Heart left ventricle (tissue), 16 donors: ENCODE data around the gene DACT2. TPM values are rescaled to one million over a fixed set of nuclear protein-coding genes. Genes with fewer than 3 reads are reported as not detected.
A peak's percentile ranks its signal among the peaks of the same experiment; 100 is the strongest.

Experiments
- ATAC-seq, 4 donors: fragments of 200-7000 bp; cut with Tn5 transposase; one replicate each; pipeline ENCODE4 v1.9.1; 2020 to 2022; ENCODE audit warnings: moderate library complexity in 4 of 4, mild to moderate bottlenecking in 3 of 4, moderate number of reproducible peaks in 1 of 4
- DNase-seq, 5 donors: peaks; one replicate each; pipeline ENCODE4 v3.0.0-alpha.2; 2020
- H3K27ac ChIP-seq, 12 donors: fragments of 200-600 bp; sonication (generic) in 4 of 12; one replicate each; pipeline versions ENCODE4 v1.5.0 to v1.8.0; 2016 to 2022; ENCODE audit warnings: mild to moderate bottlenecking in 2 of 12
- H3K27me3 ChIP-seq, 9 donors: fragments of 200-600 bp; sonication (generic) in 2 of 9; one replicate each; pipeline versions ENCODE4 v1.5.1 to v1.8.0; 2016 to 2022; ENCODE audit warnings: mild to moderate bottlenecking in 3 of 9
- H3K36me3 ChIP-seq, 9 donors: fragments of 200-600 bp; sonication (generic) in 2 of 9; one replicate each; pipeline versions ENCODE4 v1.5.0 to v1.8.0; 2018 to 2022; ENCODE audit warnings: mild to moderate bottlenecking in 2 of 9
- H3K4me1 ChIP-seq, 12 donors: fragments of 200-600 bp; sonication (generic) in 4 of 12; one replicate each; pipeline versions ENCODE4 v1.5.0 to v1.8.0; 2016 to 2022; ENCODE audit warnings: mild to moderate bottlenecking in 3 of 12
- H3K4me3 ChIP-seq, 12 donors: fragments of 200-600 bp; sonication (generic) in 4 of 12; one replicate each; pipeline versions ENCODE4 v1.5.0 to v1.8.0; 2017 to 2022; ENCODE audit warnings: mild to moderate bottlenecking in 9 of 12, moderate library complexity in 4 of 12
- H3K9me3 ChIP-seq, 12 donors: fragments of 200-600 bp; sonication (generic) in 4 of 12; one replicate each; pipeline versions ENCODE4 v1.5.0 to v1.8.0; 2016 to 2022; ENCODE audit warnings: mild to moderate bottlenecking in 1 of 12
- POLR2A ChIP-seq, 2 donors: fragments of 450-650 bp; IDR thresholded peaks; one replicate each; pipeline ENCODE4 v1.6.1; 2017; ENCODE audit warnings: antibody characterized with exemption in 2 of 2, mild to moderate bottlenecking in 2 of 2, moderate library complexity in 2 of 2
- WGBS, 4 donors: extraction: QIAGEN DNeasy Blood & Tissue Kit in 2 of 4; methylation state at CpG; one replicate each; pipeline versions ENCODE4 v1.1.5 to v1.1.7; 2013 to 2018; 5-methylcytosine and 5-hydroxymethylcytosine counted together
- intact Hi-C, 10 donors: fragments of 100-400 bp; cut with DNase I; formaldehyde crosslinking; loops; one replicate each; pipeline versions ENCODE4 v1.11.1 to v1.14.2; 2022
- polyA plus RNA-seq, 2 donors: library from polyadenylated mRNA; stranded (reverse); fragments of 200-250 nt; gene quantifications; one replicate each; pipeline ENCODE4 v1.2.3, GENCODE V29; 2013
- total RNA-seq, 9 donors: library from RNA; depleted of rRNA in 2 of 9; stranded (reverse); fragments of >200 nt in 2 of 9; fragmentation: NEBNext Ultra II Directional in 3 of 9; extraction: Animal tissue kit (Norgen Biotek cat#: 25700) in 3 of 9; gene quantifications; one replicate each; pipeline versions ENCODE4 v1.1.0 to v1.2.4, GENCODE V29; 2016 to 2023
- TF ChIP-seq, protein P1 (sequence below), 12 donors: fragments of 200-600 bp; sonication (generic) in 4 of 12; IDR thresholded peaks; one replicate each; pipeline versions ENCODE4 v1.5.0 to v1.8.0; 2018 to 2022; ENCODE audit warnings: antibody characterized with exemption in 12 of 12, mild to moderate bottlenecking in 5 of 12
- donor health status: ischemic (EF 13 %, LVEDD 7.1; RV severe dilation, severe dysfunction).
- donor health status: healthy with polysubstance abuse.
- donor health status: DM: no; HTN: yes; CAD: no.
- donor health status: DM: no; HTN: no; CAD: no.
- donor health status: ischemic (EF 25% LVEDD 6.9; RV normal size, moderate dysfunction).
- donor health status: ischemic (EF 25% LVEDD 5.7; RV mildly dilated, moderate dysfunction).
- donor health status: healthy.
- donor health status: DM: yes; HTN: yes; CAD: no.
- donor health status: ischemic (EF 35%, LVEDD 5.7; RV mildly dilated, moderate dysfunction).
- donor health status: nonischemic (EF 11% LVEDD 7.7; RV severe dilation, severe dysfunction).
- donor health status: DM: yes; HTN: yes; CAD: no.
- donor health status: PGD.
- donor health status: ischemic (EF 29% LVEDD 5.4; RV normal size, mild dysfunction).
- donor health status: nonischemic (EF 23%, LVEDD 6.1; RV moderate dilation, normal function).

DACT2 gene
- total and polyA plus RNA-seq, 11 donors = 0.14 to 3.8 (median 0.30) TPM

GRCh38 chr6:168301648-168302398, 17.8 kb downstream of the DACT2 start:
- Histone ChIP-seq H3K27me3 (peaks cover 0 to 9% (median 0%) of the 10 kb centered on the region in 9 donors), H3K36me3 (no peaks in the 10 kb centered on the region), H3K27ac (no peak overlapping the region), H3K4me3 (no peak overlapping the region), H3K4me1 (no peaks in the 10 kb centered on the region), H3K9me3 (no peaks in the 10 kb centered on the region)
- TF ChIP-seq, protein P1, sequence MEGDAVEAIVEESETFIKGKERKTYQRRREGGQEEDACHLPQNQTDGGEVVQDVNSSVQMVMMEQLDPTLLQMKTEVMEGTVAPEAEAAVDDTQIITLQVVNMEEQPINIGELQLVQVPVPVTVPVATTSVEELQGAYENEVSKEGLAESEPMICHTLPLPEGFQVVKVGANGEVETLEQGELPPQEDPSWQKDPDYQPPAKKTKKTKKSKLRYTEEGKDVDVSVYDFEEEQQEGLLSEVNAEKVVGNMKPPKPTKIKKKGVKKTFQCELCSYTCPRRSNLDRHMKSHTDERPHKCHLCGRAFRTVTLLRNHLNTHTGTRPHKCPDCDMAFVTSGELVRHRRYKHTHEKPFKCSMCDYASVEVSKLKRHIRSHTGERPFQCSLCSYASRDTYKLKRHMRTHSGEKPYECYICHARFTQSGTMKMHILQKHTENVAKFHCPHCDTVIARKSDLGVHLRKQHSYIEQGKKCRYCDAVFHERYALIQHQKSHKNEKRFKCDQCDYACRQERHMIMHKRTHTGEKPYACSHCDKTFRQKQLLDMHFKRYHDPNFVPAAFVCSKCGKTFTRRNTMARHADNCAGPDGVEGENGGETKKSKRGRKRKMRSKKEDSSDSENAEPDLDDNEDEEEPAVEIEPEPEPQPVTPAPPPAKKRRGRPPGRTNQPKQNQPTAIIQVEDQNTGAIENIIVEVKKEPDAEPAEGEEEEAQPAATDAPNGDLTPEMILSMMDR (IDR thresholded peaks at IDR 0.05) = no peak
- TF ChIP-seq POLR2A (IDR thresholded peaks at IDR 0.05) = no peak
- no peak for ATAC-seq
- intact Hi-C loops = no loop called here
- DNase-seq = peak in 1 of 5 donors; percentile 1
- 57 to 67% (median 64%) methylated on average over 16 of the region's 16 CpGs for WGBS, 4 donors

GRCh38 chr6:168300975-168301647, 18.5 kb downstream of the DACT2 start:
- Histone ChIP-seq H3K36me3 (no peaks in the 10 kb centered on the region), H3K9me3 (no peaks in the 10 kb centered on the region), H3K4me1 (no peaks in the 10 kb centered on the region), H3K4me3 (no peak overlapping the region), H3K27ac (no peak overlapping the region), H3K27me3 (peaks cover 0 to 9% (median 0%) of the 10 kb centered on the region in 9 donors)
- intact Hi-C loops = no loop called here
- DNase-seq (peak in 1 of 5 donors; percentile 1), ATAC-seq (no peak)
- TF ChIP-seq POLR2A (IDR thresholded peaks at IDR 0.05) = no peak
- TF ChIP-seq, protein P1 (IDR thresholded peaks at IDR 0.05) = no peak
- 79 to 83% (median 83%) methylated on average over 20 of the region's 20 CpGs for WGBS, 4 donors

DNA sequence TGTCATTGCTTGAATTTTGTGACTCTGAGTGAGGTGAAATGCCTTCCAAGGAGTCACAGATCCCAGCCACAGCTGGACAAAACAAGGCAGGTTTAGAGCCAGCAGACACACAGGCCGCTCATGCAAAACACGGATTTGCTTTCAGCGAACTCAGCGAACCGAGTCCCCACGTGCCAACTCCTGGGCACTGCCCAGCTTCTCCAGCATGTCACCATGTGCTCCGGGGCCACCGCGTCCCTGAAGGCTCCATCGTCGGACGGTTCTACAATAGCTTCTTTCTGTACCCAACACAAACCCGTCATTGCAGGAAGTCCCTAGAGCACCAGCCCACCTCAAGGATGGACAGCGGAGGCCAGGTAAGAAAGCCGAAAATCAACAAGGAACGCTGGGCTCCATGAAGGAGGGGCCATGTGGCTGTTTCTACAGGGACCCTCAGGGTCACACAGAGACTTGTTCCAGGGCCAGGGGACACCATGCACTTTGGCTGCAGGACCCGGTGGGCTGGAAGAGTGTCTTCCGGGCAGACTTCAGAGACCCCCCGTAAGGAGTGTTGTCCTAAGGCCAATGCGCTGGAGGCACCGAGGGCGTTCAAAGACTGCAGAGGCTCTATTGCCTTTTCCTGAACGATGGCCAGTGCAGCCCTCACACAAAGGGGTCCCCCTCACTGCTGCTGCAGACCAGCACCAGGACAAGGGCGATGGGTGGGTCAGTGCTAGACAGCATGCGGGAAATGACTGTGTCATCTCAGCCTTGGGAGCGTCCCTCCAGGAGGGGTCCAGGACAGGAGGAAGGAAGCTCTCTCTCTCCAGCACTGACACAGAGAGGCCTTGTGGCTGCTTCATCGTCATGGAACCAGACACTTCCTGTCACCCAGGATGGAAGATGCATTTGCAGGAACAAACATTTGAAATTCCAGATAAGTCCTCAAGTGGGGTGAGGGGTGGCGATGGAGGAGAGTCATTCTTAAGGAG, 19.8 kb downstream of the DACT2 start:
- ATAC-seq (no peak), DNase-seq (peak in 1 of 5 donors; percentile 4)
- H3K27ac ChIP-seq = no peak overlapping the region
- H3K27me3 ChIP-seq = peaks cover 0 to 9% (median 0%) of the 10 kb centered on the region in 9 donors
- no peak for TF ChIP-seq POLR2A (IDR thresholded peaks at IDR 0.05)
- TF ChIP-seq, protein P1 (IDR thresholded peaks at IDR 0.05) = no peak
- H3K36me3 ChIP-seq = no peaks in the 10 kb centered on the region
- intact Hi-C loops = no loop called here
- WGBS, 4 donors = 82 to 86% (median 84%) methylated on average over 28 of the region's 28 CpGs
- no peaks in the 10 kb centered on the region for H3K9me3 ChIP-seq
- H3K4me1 ChIP-seq = no peaks in the 10 kb centered on the region
- H3K4me3 ChIP-seq = no peak overlapping the region
